ENCODE results near the gene DGKB. TPM values are rescaled to one million over a fixed set of nuclear protein-coding genes. Genes with fewer than 3 reads are reported as not detected.
A peak's percentile ranks its signal among the peaks of the same experiment; 100 is the strongest.

Gene DGKB
- polyA plus RNA-seq, 10 donors: 0.67 to 2.1 (median 0.88) TPM

DNA sequence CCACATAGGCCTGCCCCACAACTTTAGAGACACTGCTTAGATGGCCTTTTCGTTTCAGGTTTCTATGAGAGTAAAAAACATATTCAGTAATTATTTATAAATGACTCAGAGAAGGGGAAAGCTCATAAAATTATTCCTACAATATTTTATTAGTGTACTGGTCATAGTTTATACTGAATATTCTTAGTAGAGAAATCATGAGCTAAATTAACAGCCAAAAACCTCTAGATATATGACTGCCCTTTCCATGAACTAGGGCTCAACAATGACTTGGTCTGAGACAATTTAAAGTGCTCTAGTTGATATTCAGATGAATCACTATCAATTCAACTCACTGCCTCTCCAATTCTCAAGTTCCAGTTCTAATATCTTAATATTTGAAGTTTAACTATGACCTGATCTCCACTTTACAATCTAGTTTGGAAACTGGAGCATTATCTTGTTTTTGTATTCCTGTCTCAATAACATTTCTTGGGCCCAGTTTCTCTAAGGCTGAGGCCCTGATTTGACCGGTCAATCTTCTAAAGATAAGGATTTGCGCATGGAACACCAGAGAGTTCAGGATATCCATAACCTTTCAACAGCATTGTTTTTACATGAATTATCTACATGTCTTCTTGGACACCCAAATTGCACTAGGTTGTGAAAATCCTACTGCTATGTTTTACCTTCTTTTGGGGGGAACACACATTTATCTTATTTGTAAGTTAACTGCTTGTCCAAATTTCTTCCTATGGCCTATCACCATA is 141.6 kb downstream of the DGKB start:
- peak in 2 of 3 donors; percentile 12 to 38 for DNase-seq

DNA sequence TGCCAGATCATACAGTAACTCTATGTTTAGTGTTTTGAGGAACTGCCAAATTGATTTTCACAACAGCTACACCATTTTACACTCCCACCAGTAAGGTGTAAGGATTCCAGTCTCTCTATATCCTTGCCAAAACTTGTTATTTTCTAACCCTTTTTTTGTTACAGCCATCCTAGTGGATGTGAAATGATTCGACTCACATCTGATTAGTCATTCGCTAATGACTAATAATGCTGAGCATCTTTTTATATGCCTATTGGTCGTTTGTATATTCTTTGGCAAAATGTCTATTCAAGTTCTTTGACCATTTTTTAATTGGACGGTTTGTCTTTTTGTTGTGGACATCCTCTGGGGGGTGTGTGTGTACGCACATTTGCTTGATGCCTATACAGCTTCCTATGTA is 142.8 kb downstream of the DGKB start:
- no peak for DNase-seq

DNA sequence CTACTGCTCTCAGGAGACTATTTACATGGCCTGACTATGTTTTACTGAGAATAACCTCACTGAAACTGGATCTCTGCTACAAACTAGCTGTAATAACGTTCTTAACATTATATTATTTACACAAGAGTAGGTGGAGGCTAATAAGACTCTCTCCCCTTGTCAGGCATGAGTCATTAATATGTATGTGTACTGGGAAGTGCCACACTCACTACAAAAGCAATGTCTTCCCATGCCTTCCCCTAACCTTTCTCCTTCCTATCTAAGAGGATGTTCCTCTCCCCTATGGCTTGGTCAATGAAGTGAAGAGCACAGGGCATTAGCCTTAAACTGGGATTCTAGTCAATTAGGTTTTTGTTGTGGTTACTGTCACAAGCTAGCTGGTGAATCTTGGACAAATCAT is 147.9 kb downstream of the DGKB start:
- no peak for DNase-seq

DNA sequence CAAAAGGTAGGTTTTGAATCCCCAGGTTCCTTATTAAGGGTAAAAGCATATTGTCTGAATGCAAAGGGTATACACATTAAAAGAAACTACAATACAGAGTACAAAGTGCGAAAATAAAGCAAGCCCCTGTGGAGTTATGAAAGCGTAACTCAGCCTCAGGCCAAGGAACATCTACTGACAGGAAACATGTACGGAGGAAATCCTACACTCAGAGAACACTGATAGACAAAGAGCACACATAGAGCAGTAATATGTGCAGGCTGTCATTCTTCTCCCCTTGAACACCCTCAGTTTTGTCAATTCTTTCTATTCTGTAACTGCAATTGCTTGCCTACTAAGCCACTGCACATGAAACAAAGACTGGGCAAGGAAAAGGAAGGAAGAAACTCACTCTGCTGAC is 150.2 kb downstream of the DGKB start:
- no peak for DNase-seq

DNA sequence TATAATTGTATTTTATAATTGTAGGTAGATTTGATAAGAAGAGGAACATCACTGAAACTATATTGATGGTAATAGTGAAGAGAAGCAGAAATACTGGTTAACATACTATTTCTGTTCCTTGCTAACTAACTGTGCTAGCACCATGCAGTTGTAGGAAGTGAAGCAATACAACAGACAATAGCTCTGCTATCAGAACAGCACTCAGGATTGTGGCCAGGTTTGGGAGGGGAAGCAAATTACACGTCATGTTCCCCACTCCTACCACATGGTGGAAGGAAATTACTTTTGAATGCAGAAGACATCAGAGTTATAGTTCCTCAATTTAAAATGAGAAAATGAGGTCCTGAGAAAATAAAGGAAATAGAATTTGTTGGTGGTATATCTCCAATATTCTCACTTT is 151.1 kb downstream of the DGKB start:
- DNase-seq: no peak

DNA sequence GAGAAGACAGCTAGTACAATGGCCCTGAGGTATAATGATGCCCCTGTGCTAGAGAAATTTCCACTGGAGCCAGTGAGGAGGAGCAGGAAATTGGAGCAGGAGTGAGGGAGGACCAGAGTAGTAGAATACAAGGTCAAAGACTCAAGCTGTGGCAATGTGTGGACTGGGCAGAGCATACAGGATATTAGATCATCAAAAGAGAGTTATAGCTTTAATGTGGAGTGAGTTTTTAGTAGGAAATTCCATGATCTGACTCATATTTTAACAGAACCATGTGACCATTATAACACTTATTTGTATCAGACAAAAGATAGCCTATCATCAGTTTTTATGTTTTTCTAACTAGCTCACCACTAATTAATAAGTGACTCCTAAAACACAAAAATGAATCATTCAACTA is 154.1 kb downstream of the DGKB start:
- DNase-seq: peak in 1 of 3 donors; percentile 45

DNA sequence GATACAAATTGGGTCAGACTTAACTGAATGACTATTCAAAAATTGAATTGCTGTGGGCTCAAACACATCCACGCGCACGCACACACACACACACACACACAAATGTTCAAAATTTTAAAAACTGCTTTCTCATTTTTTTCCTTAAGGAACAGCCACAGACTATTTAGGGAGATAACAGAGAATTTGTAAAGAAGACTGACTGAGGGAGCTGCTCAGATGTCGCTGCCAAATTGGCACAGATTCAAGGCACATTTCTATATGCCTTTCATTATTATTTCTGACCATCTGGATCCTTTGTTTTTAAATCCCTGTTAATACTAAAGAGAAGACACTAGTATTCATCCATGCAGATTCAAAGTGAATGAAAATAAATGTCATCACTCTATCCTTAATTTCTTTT is 154.8 kb downstream of the DGKB start:
- peak in 2 of 3 donors; percentile 28 to 65 for DNase-seq

DNA sequence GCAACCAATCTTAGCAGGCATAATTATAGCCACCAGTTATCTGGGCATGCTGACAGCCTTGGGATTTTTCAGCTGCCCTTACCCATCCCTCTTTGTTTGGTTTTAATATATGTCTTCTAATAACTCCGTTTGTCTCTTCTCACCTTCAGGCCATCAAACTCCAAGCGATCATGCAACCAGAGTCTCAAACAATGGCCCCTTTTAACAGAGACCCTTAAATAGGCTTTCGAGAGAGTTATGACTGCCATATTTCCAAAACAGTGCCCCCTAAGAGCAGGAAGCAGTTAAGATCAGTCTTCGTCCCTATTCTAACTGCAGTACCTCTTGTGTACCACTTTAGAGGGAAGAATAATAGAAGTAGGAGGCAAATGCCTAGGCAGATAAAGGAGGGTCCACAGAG is 157.5 kb downstream of the DGKB start:
- no peak for DNase-seq

DNA sequence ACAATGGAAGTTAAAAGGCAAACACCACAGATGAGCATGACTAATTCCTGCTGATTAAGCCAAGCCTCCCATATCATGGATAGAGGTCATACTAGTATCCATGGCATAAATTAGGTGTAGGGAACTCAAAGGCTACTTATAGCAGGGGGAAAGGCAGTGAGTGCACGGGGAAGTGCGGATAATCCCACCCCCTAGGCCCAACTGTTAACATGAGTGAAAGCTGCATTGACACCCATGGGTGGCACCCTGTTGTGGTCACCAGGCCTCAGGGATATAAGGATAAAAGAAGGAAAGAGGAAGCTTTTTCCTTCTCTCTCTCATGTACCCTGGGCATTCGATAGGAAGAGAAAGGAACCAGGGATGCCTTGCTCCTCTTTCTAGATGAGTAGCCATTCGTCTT is 161.9 kb downstream of the DGKB start:
- no peak for DNase-seq

DNA sequence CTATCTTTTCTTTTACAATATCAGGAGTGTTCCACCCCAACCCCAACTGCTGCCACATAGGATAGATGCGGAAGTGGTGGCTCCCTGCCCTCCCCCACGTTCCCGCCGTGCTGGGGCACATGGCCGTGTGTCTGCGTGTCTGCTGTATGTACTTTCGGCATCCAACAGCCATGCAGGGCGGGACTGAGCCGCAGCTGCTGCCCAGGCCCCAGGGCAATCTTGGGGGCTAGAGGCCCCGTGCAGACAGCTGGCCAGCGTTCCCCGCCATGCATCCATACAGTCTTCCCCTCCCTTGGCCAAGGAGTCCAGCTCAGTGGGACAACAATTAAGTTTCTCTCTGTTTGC is 162.7 kb downstream of the DGKB start:
- no peak for DNase-seq

DNA sequence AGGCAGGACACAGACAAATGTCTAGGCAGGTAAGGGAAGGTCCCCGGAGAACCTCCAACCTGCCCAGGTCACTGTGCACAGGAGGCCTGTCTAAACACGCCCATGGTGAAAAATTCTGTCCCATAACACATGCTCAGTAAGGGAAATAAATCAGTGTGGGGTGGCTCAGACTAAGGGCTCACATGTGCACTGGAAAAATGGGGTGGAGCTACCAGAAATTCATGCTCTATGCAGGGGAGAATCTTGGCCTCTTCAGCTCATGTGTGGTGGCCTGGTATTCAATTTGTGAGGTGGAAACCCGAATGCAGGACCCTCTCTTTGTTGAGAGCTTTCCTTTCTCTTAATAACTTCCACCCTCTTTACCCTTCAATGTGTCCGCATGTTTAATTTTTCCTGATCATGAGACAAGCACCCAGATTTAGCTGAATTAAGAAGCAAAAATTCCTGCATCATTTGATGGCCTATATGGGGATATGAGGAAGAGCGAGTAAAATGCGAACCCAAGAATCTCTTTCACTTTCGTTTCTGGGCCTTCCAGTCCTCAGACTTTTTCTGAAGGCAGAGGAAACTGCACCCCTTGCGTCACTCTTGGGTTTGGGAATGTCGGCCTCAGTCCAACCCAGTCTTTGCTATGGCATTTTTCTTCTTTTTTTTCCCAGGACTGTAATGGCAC is 163.2 kb downstream of the DGKB start:
- DNase-seq: no peak

DNA sequence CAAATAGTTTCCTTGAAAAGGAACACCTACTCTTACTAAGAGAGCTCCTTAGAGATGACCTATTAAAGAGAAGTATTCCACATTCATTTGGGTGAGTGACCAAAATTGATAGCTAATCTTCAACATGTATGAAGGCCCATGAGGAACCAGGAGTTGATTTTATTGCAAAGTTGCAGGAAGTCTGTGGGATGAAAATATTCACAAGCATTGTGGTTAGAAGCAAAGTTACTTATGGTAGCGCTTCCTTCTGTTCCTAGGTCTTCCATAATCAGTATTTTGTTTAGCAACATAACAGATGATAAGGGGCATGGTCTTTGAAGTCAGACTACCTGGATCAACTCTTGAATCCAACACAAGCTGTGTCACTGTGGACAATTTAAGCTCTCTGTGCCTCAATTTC is 164.5 kb downstream of the DGKB start:
- DNase-seq: no peak

DNA sequence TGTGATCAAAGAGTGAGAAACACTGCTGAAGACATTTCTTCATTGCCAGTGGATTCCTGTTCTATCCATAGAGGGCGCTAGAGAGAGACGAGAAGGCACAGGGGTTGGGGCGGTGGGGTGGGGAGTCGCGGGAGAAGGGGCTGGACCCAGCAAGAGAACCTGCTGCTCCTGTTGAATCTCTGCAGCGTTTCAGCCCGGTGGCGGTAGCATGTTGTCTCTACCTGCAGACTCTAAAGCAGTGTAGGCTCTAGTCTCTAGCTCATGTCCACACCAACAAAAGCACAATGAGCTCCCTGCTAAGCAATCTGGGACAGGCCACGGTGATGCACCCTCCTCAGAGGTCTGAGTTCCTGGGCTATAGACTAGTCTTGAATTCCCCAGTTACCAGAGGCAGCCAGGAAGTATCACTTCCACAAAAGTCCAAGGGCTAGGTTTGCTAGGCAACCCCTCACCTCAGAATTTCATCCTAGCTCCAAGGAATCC is 167.7 kb downstream of the DGKB start:
- DNase-seq: no peak

DNA sequence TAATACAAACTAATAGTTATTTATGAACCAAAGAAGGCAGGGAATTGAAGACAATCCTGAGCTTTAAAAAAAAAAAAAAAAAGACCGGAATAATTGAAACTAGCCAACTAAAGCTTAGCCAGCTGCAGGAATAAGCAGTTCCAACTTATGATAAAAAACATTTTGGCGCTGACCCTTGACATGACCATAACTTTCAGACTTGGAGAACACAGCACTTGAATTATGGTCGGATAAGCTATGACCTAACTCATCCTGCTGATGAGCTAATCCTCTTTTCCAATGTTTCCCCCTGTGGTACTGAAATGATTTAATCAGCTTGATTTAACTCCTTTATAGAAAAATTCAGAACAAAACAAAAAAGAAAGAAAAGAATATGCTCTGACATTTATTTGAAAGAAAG is 181.8 kb downstream of the DGKB start:
- peak; percentile 69 to 92 (median 81) for DNase-seq

DNA sequence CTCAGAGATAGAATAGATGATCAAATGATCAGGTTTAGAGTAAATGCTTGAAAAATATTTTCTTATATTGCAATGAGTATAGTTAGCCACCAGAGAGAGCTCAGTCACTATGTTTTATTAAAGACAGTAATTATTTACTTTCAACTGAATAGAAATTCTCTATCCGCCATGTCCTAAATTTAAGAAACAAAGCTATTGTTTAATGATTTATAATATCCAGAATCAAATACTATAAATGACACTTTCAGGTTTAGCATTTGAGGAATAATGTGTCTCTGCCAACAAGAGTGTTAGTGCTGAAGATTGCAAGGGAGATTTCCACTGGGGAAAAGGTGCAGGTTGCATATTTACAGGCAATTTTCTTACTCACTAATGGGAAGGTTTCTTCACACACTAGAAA is 184.7 kb downstream of the DGKB start:
- DNase-seq: peak in 2 of 3 donors; percentile 26 to 53

DNA sequence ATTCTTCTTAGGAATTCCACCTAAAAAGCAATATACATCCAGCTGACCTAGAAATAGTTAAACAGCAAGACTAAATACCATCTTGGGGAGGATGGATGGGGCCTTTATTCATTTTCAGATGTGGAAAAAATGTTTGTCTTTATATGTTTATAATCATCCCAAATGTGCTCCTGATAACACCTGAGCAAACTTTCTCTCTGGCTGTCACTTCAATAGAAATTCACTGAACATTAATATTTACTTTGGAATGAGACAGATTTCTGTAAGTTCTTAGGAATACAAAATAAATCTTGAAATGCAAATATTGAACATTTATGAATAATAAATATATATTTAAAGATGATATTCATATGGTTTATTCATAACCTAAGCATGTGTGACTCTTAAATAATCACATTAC is 185.4 kb downstream of the DGKB start:
- no peak for DNase-seq

DNA sequence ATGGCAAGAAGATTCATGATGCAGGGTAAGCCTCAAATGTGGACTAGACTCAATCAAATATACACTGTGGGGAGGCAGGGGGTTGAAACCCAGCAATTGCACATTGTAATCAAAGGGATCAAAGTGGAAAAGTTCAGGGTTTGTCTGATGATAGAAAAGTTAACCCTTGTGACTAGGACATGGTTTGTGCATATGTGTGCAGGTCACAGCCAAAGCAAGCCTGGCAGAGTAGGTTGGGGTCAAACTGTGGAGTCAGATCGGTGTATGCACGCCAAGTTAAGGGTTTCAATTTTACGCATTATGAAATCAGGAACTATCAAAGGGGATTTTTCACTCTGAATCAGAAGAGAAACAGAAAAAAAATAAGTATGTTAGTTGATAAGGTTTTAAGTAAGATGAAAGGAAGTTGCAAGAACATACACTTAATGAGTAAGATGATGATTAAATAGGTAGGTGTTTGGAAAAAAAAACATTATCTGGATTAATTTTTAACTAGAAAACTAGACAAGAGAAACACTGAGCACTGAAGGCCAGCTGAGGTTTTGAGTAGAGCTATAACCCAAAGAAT is 188.3 kb downstream of the DGKB start:
- no peak for DNase-seq

DNA sequence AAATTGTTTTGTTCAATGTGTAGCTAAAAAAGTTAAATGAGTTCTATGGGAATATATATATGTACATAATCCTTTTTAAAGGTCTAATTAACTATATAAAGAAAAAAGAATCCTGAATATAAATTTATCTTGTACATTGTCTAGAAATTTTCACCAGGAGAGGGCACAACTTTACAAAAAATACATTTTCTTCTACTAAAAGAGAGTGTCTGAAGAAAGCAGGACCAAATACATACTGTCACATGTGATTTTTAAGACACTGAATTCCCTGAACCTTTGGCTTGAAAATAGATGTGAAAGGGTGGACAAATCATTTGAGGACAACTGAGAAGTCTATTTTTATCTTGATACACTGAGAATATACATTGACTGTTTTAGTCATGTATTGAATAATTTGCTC is 204.3 kb downstream of the DGKB start:
- peak in 2 of 3 donors; percentile 19 to 45 for DNase-seq

DNA sequence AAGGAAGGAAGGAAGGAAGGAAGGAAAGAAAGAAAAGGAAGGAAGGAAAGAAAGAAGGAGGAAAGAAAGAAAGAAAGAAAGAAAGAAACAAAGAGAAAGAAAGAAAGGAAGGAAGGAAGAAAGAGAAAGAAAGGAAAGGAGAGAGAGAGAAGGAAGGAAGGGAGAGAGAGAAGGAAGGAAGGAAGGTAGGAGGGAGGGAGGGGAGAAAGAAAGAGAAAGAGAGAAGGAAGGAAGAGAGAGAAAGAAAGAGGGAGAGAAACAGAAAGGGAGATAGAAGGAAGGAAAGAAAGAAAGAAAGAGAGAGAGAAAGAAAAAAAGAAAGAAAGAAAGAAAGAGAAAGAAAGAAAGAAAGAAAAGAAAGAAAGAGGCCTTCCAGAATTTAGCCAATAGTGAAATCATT is 204.9 kb downstream of the DGKB start:
- no peak for DNase-seq

DNA sequence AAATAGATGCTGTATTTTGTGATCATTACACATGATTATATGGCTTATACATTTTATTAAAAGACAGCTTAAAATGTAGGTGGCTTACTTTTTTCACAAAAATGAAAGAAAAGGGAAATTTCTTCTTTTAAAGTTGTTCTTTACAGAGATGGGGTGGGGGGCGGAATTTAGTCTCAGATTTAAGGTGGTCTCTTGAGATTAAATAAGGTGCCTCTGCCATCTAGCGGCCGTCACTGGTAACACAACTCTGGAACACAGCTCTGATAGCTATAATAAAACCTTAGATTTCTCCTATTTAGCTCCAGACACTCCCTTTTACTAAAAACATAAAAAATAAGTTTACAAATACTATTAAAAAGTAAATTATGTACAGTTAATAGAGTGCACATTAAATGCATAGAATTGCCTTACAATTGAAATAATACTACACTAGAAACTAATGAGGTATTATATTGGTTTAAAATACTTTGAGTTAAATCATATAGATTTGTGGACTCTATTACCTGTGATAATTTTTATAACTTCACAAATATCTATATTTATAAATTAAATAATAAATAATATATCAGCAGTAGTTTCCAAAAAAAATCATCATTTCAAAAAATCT is 210.9 kb downstream of the DGKB start:
- DNase-seq: peak; percentile 32 to 58 (median 56)

DNA sequence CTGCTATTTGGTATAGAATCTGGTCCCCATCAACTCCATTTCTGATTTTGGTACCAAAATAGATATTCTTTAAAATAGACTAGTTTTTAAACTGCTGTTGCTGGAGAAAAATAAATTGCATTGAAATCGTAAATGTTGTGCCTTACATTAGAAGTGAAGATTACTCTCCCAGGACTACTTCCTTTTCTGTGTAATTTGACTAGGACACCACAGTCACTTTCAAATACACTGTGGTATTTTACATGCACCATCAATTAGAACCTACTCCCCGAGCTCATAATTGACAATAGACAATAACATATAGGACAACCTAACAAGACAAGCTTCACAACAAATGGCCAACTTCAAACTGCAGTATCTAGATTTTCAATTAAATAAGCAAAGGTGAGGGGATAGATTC is 211.5 kb downstream of the DGKB start:
- no peak for DNase-seq

DNA sequence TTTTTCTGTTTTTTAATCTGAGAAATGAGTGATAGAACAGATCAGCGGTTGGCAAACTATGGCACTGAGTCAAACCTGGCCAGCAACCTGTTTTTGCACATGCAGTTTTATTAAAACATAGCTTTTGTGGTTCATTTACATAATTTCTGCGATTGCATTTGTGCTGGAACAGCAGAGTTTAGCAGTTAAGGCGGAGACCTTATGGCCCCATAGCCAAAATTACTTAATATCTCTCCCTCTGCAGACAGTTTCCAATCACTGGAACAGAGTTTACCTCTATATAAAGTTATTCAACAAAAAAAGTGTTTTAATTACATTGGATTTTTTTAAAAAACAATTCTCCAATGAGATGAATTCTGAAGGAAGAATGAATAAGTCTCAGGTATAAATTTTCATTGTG is 212.1 kb downstream of the DGKB start:
- DNase-seq: no peak

DNA sequence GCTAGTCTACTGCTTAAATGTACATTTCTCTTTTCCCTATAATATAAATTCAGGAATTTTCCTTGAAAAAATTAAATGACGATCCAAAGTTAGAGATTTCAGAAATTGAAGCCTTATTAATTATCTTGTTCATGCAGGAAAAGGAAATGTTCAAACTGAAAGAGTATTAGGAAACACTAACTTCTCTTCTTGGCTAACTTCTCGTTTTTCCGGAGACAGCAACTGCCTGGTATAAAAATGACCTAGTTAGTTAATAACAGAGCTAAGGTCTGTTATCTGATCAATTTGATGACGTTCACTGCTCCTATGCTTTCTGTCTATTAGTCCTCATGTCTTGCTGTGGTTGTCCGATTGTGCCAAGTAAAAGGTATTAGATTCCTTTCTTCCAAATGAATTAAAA is 212.5 kb downstream of the DGKB start:
- DNase-seq: no peak

All from muscle of back (tissue), 11 donors.